ENCODE results near the gene CD27. TPM values are rescaled to one million over a fixed set of nuclear protein-coding genes. Genes with fewer than 3 reads are reported as not detected.

The CD27 gene
- total and polyA plus RNA-seq, 2 of the 8 experiments (the other 6 are each of a cell fraction or from before 2014, with no cell fraction given), result 0.28 to 0.39 TPM

- Histone ChIP-seq H3K27ac (ENCODE audit: low read depth, low read length) (no peak overlapping the region), H2BK5ac (ENCODE audit: low read depth, low read length) (no peak overlapping the region), H2BK15ac (ENCODE audit: low read length) (no peak overlapping the region), H3K9ac (replicated peaks in 1 of 4; ENCODE audit: extremely low read depth in 1 of 4, low read depth in 3 of 4, low read length in 3 of 4) (no peak overlapping the region), H2BK20ac (ENCODE audit: low read length) (no peak overlapping the region), H3K79me2 (ENCODE audit: control insufficient read depth in 1 of 2, insufficient read depth in 2 of 2, low read length in 2 of 2) (peaks cover 0 to 15% of the 10 kb centered on the region in 2 experiments; a peak in 2 of 4 replicates), H3K18ac (ENCODE audit: extremely low read depth, low read length) (no peak overlapping the region), H2BK12ac (ENCODE audit: low read depth, low read length) (no peak overlapping the region), H3K23ac (ENCODE audit: insufficient read length) (no peak overlapping the region), H3K14ac (ENCODE audit: insufficient read length) (no peak overlapping the region), H4K8ac (ENCODE audit: extremely low read depth, insufficient read depth, low read length) (no peak overlapping the region), H4K5ac (ENCODE audit: insufficient read length, low read depth, low read length) (no peak overlapping the region), H3K27me3 (replicated peaks in 1 of 4; ENCODE audit: control insufficient read depth in 3 of 4, extremely low read depth in 1 of 4, insufficient read depth in 3 of 4, low read length in 3 of 4) (no peaks in the 10 kb centered on the region; a peak in 1 of 7 replicates), H2AFZ (ENCODE audit: low read length) (no peak overlapping the region), H3K4me3 (ENCODE audit: extremely low read depth in 1 of 4, insufficient read depth in 2 of 4, low read depth in 3 of 4, low read length in 4 of 4) (no peak overlapping the region), H2BK120ac (replicated peaks; ENCODE audit: low read depth, low read length) (no peak overlapping the region), H2AK5ac (ENCODE audit: low read depth, low read length) (0 out of 2 replicates have a peak overlapping the region, but pooled peaks have one; percentile 60), H3K9me3 (ENCODE audit: insufficient read depth in 2 of 2, low read depth in 1 of 2, low read length in 1 of 2) (no peaks in the 10 kb centered on the region), H3K4me1 (replicated peaks in 1 of 4; ENCODE audit: control insufficient read depth in 3 of 4, insufficient read depth in 4 of 4, low read length in 3 of 4) (peaks cover 0 to 4% (median 0%) of the 10 kb centered on the region in 4 experiments; a peak in 1 of 7 replicates), H3K56ac (replicated peaks; ENCODE audit: insufficient read length, low read depth, low read length) (no peak overlapping the region), H3K23me2 (ENCODE audit: low read depth, low read length) (peaks cover 8% of the 10 kb centered on the region), H3K4ac (replicated peaks; ENCODE audit: insufficient read length, low read depth, low read length) (no peak overlapping the region), H3K4me2 (ENCODE audit: insufficient read depth in 1 of 2, low read depth in 2 of 2, low read length in 2 of 2) (no peak overlapping the region), H4K91ac (replicated peaks; ENCODE audit: insufficient read length, low read length) (no peak overlapping the region), H4K20me1 (replicated peaks in 1 of 2; ENCODE audit: control insufficient read depth in 1 of 2, insufficient read depth in 2 of 2, low read length in 2 of 2) (peaks cover 0 to 10% of the 10 kb centered on the region in 2 experiments), H3K79me1 (ENCODE audit: low read depth, low read length) (peaks cover 4% of the 10 kb centered on the region), H3K36me3 (ENCODE audit: control insufficient read depth in 2 of 4, insufficient read depth in 4 of 4, low read length in 3 of 4) (peaks cover 5 to 38% (median 25%) of the 10 kb centered on the region in 4 experiments)
- peak in 1 of 2 experiments; percentile 70 for DNase-seq (ENCODE audit: low read depth in 1 of 2, low spot score in 2 of 2)
- WGBS, 2 experiments (ENCODE audit: extremely low coverage in 1 of 2, insufficient coverage in 1 of 2, insufficient read length in 1 of 2, insufficient replicate concordance in 2 of 2, low coverage in 1 of 2, low lambda C conversion rate in 2 of 2, missing lambda C conversion rate in 1 of 2), result 77% methylated on average over 6 of the region's 6 CpGs; no CpG with 5 or more reads in 1 of the 2 experiments
- FAIRE-seq, result peak; percentile 55
- ChIA-PET CTCF (ENCODE audit: partially characterized antibody) (interaction anchor here (0.6 to 10.5 kb wide), 69 partner anchors 9 to 478 kb away, joined by 3 to 202 read pairs (median 6); partner anchors contain the start of genes CD27, MRPL51, TAPBPL and TNFRSF1A), POLR2A (ENCODE audit: partially characterized antibody) (interaction anchor here (0.6 to 3.0 kb wide), 20 partner anchors 9 to 139 kb away, joined by 3 to 17 read pairs (median 4); partner anchors contain the start of genes GAPDH, MRPL51 and TNFRSF1A)
- TF ChIP-seq NANOG (IDR thresholded peaks at IDR 0.05; ENCODE audit: insufficient read depth, low read depth, low read length, poor library complexity, severe bottlenecking), result no peak
- peak; percentile 99 to 100 for TF ChIP-seq RAD21 (IDR thresholded peaks at IDR 0.05 in 1 of 2, conservative IDR thresholded peaks at IDR 0.05 in 1 of 2; ENCODE audit: low read depth in 2 of 2, low read length in 2 of 2)
- no peak for TF ChIP-seq SP4 (IDR thresholded peaks at IDR 0.05; ENCODE audit: low read length)
- TF ChIP-seq, protein P1, sequence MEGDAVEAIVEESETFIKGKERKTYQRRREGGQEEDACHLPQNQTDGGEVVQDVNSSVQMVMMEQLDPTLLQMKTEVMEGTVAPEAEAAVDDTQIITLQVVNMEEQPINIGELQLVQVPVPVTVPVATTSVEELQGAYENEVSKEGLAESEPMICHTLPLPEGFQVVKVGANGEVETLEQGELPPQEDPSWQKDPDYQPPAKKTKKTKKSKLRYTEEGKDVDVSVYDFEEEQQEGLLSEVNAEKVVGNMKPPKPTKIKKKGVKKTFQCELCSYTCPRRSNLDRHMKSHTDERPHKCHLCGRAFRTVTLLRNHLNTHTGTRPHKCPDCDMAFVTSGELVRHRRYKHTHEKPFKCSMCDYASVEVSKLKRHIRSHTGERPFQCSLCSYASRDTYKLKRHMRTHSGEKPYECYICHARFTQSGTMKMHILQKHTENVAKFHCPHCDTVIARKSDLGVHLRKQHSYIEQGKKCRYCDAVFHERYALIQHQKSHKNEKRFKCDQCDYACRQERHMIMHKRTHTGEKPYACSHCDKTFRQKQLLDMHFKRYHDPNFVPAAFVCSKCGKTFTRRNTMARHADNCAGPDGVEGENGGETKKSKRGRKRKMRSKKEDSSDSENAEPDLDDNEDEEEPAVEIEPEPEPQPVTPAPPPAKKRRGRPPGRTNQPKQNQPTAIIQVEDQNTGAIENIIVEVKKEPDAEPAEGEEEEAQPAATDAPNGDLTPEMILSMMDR (IDR thresholded peaks at IDR 0.05; ENCODE audit: control extremely low read depth in 1 of 3, insufficient read depth in 1 of 3, low read depth in 1 of 3, low read length in 3 of 3), result peak in 2 of 3 experiments; percentile 90 to 95; a peak in 3 of 4 replicates
- 0 out of 2 replicates have a peak, but pooled peaks have one; percentile 8 for TF ChIP-seq CEBPB (IDR thresholded peaks at IDR 0.05; ENCODE audit: low read depth, low read length)
- no peak for TF ChIP-seq NRF1 (IDR thresholded peaks at IDR 0.05; ENCODE audit: low read depth, low read length)
- TF ChIP-seq YY1 (IDR thresholded peaks at IDR 0.05; ENCODE audit: low read depth, low read length), result 0 out of 2 replicates have a peak, but pooled peaks have one; percentile 14
- TF ChIP-seq SUZ12 (IDR thresholded peaks at IDR 0.05; ENCODE audit: low read length), result no peak
Observed at GRCh38 chr12:6465467-6466183, 20.9 kb downstream of the CD27 start.
